NT2/D1 (cell line): Measurements from ENCODE around the gene ZDHHC24.

Experiments
- DNase-seq: peaks from one replicate; pipeline ENCODE4 v3.0.0-alpha.2; 2011; ENCODE audit warnings: low read depth, low spot score
- H3K27me3 ChIP-seq: 2 replicates; pipeline ENCODE4 v1.6.0; 2011; ENCODE audit warnings: mild to moderate bottlenecking; ENCODE audit not compliant: insufficient read length, insufficient read depth
- H3K36me3 ChIP-seq: 2 replicates; pipeline ENCODE4 v1.6.1; 2011; ENCODE audit warnings: mild to moderate bottlenecking, low read length, mixed read lengths; ENCODE audit not compliant: insufficient read depth, insufficient read length
- H3K4me1 ChIP-seq: 2 replicates; pipeline ENCODE4 v1.5.1; 2011; ENCODE audit not compliant: insufficient read depth, insufficient read length
- H3K4me3 ChIP-seq: 2 replicates; pipeline ENCODE4 v1.5.1; 2011; ENCODE audit warnings: low read depth; ENCODE audit not compliant: insufficient read length
- H3K9ac ChIP-seq: 2 replicates; pipeline ENCODE4 v1.6.0; 2011; ENCODE audit warnings: low read depth; ENCODE audit not compliant: insufficient read length
- H3K9me3 ChIP-seq: 2 replicates; pipeline ENCODE4 v1.5.1; 2011; ENCODE audit warnings: mild to moderate bottlenecking, low read length; ENCODE audit not compliant: insufficient read depth
- SUZ12 ChIP-seq: IDR thresholded peaks from 2 replicates; pipeline ENCODE4 v1.6.1; 2011; ENCODE audit not compliant: insufficient read length, insufficient read depth; ENCODE audit errors: extremely low read depth
- YY1 ChIP-seq: IDR thresholded peaks from 2 replicates; pipeline ENCODE4 v1.6.1; 2011; ENCODE audit not compliant: insufficient read length, insufficient read depth
- ZNF274 ChIP-seq: IDR thresholded peaks from 2 replicates; pipeline ENCODE4 v1.6.1; 2011; ENCODE audit warnings: mild to moderate bottlenecking, low read depth, low read length

Gene ZDHHC24

GRCh38 chr11:66509131-66509561, 36.7 kb downstream of the ZDHHC24 start:
- H3K9ac ChIP-seq = no peak overlapping the region
- TF ChIP-seq YY1 (no peak), ZNF274 (no peak), SUZ12 (no peak)
- DNase-seq = no peak
- no peaks in the 10 kb centered on the region for H3K9me3 ChIP-seq
- H3K36me3 ChIP-seq = peaks cover 59% of the 10 kb centered on the region
- no peaks in the 10 kb centered on the region for H3K27me3 ChIP-seq
- H3K4me3 ChIP-seq = no peak overlapping the region
- peaks cover 8% of the 10 kb centered on the region for H3K4me1 ChIP-seq

- H3K36me3 ChIP-seq = peaks cover 53% of the 10 kb centered on the region
- H3K4me3 ChIP-seq = no peak overlapping the region
- H3K4me1 ChIP-seq = peaks cover 8% of the 10 kb centered on the region
- no peaks in the 10 kb centered on the region for H3K27me3 ChIP-seq
- no peak for DNase-seq
- H3K9ac ChIP-seq = no peak overlapping the region
- no peak for TF ChIP-seq SUZ12
- TF ChIP-seq ZNF274 = no peak
- no peak for TF ChIP-seq YY1
- H3K9me3 ChIP-seq = no peaks in the 10 kb centered on the region
These were observed 40.5 kb downstream of the ZDHHC24 start for GRCh38 chr11:66505276-66505816.

- TF ChIP-seq SUZ12 = no peak
- TF ChIP-seq ZNF274 = no peak
- TF ChIP-seq YY1 = no peak
- H3K4me3 ChIP-seq = no peak overlapping the region
- H3K36me3 ChIP-seq = peaks cover 57% of the 10 kb centered on the region
- no peaks in the 10 kb centered on the region for H3K27me3 ChIP-seq
- H3K9ac ChIP-seq = no peak overlapping the region
- no peaks in the 10 kb centered on the region for H3K9me3 ChIP-seq
- no peaks in the 10 kb centered on the region for H3K4me1 ChIP-seq
- DNase-seq = no peak
These were observed 47.3 kb downstream of the ZDHHC24 start for GRCh38 chr11:66498506-66498905.

- Histone ChIP-seq H3K27me3 (no peaks in the 10 kb centered on the region), H3K36me3 (peaks cover 70% of the 10 kb centered on the region), H3K4me3 (no peak overlapping the region), H3K9me3 (no peaks in the 10 kb centered on the region), H3K9ac (no peak overlapping the region), H3K4me1 (peaks cover 1% of the 10 kb centered on the region)
- TF ChIP-seq ZNF274 (no peak), SUZ12 (no peak), YY1 (no peak)
- no peak for DNase-seq
These were observed 48.6 kb downstream of the ZDHHC24 start for GRCh38 chr11:66497206-66497605.

GRCh38 chr11:66495401-66495854, 50.4 kb downstream of the ZDHHC24 start:
- TF ChIP-seq ZNF274 = no peak
- no peak for TF ChIP-seq SUZ12
- TF ChIP-seq YY1 = no peak
- H3K36me3 ChIP-seq = peaks cover 70% of the 10 kb centered on the region

GRCh38 chr11:66494935-66495334, 50.9 kb downstream of the ZDHHC24 start:
- Histone ChIP-seq H3K4me1 (peaks cover 6% of the 10 kb centered on the region), H3K36me3 (peaks cover 70% of the 10 kb centered on the region), H3K9ac (no peak overlapping the region), H3K9me3 (no peaks in the 10 kb centered on the region), H3K4me3 (no peak overlapping the region), H3K27me3 (no peaks in the 10 kb centered on the region)
- no peak for TF ChIP-seq SUZ12
- no peak for TF ChIP-seq YY1
- no peak for TF ChIP-seq ZNF274
- no peak for DNase-seq

More at GRCh38 chr11:66495401-66495854, 50.4 kb downstream of the ZDHHC24 start:
- H3K4me1 ChIP-seq = peaks cover 6% of the 10 kb centered on the region
- no peaks in the 10 kb centered on the region for H3K9me3 ChIP-seq
- H3K27me3 ChIP-seq = no peaks in the 10 kb centered on the region
- no peak overlapping the region for H3K9ac ChIP-seq
- DNase-seq = no peak
- H3K4me3 ChIP-seq = no peak overlapping the region

- H3K9me3 ChIP-seq = no peaks in the 10 kb centered on the region
- no peaks in the 10 kb centered on the region for H3K27me3 ChIP-seq
- peaks cover 72% of the 10 kb centered on the region for H3K36me3 ChIP-seq
- no peak for DNase-seq
- H3K4me1 ChIP-seq = peaks cover 9% of the 10 kb centered on the region
- TF ChIP-seq ZNF274 (no peak), SUZ12 (no peak), YY1 (no peak)
- H3K4me3 ChIP-seq = no peak overlapping the region
- H3K9ac ChIP-seq = no peak overlapping the region
These were observed 51.4 kb downstream of the ZDHHC24 start for GRCh38 chr11:66494458-66494857.

- Histone ChIP-seq H3K4me1 (peaks cover 12% of the 10 kb centered on the region), H3K9ac (no peak overlapping the region), H3K27me3 (no peaks in the 10 kb centered on the region), H3K4me3 (no peak overlapping the region), H3K9me3 (no peaks in the 10 kb centered on the region), H3K36me3 (peaks cover 78% of the 10 kb centered on the region)
- DNase-seq = no peak
- TF ChIP-seq YY1 (no peak), ZNF274 (no peak), SUZ12 (no peak)
These were observed 52.7 kb downstream of the ZDHHC24 start for GRCh38 chr11:66493130-66493529.
